Esophagus mucosa (tissue), 1 donor: ENCODE results near the gene TUBGCP6. TPM values are rescaled to one million over a fixed set of nuclear protein-coding genes. Genes with fewer than 3 reads are reported as not detected.

ENCODE experiments used
- ATAC-seq: fragments of 200-7000 bp; cut with Tn5 transposase; one replicate; pipeline ENCODE4 v1.9.1; 2020
- total RNA-seq: library from RNA; stranded (reverse); gene quantifications from one replicate; pipeline ENCODE4 v1.2.4, GENCODE V29; 2023
- donor health status: DM: yes; HTN: yes; CAD: no.

The TUBGCP6 gene, protein sequence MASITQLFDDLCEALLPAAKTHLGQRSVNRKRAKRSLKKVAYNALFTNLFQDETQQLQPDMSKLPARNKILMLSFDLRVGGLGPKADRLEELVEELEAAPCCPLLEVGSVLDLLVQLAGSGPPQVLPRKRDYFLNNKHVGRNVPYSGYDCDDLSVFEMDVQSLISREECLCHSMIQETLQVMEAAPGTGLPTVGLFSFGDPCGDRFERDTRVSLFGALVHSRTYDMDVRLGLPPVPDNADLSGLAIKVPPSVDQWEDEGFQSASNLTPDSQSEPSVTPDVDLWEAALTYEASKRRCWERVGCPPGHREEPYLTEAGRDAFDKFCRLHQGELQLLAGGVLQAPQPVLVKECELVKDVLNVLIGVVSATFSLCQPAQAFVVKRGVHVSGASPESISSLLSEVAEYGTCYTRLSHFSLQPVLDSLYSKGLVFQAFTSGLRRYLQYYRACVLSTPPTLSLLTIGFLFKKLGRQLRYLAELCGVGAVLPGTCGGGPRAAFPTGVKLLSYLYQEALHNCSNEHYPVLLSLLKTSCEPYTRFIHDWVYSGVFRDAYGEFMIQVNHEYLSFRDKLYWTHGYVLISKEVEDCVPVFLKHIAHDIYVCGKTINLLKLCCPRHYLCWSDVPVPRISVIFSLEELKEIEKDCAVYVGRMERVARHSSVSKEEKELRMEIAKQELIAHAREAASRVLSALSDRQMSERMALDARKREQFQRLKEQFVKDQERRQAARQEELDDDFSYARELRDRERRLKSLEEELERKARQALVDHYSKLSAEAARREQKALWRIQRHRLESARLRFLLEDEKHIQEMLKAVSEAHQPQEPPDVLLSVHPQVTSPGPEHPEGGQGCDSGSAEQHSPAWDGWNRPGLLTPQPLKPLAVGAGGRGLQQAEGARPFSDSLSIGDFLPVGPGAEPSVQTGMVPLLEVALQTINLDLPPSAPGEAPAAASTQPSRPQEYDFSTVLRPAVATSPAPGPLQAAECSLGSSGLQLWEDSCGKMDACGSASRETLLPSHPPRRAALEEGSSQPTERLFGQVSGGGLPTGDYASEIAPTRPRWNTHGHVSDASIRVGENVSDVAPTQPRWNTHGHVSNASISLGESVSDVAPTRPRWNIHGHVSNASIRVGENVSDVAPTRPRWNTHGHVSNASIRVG (N-terminal part only)
- total RNA-seq, result 14.8 TPM

DNA sequence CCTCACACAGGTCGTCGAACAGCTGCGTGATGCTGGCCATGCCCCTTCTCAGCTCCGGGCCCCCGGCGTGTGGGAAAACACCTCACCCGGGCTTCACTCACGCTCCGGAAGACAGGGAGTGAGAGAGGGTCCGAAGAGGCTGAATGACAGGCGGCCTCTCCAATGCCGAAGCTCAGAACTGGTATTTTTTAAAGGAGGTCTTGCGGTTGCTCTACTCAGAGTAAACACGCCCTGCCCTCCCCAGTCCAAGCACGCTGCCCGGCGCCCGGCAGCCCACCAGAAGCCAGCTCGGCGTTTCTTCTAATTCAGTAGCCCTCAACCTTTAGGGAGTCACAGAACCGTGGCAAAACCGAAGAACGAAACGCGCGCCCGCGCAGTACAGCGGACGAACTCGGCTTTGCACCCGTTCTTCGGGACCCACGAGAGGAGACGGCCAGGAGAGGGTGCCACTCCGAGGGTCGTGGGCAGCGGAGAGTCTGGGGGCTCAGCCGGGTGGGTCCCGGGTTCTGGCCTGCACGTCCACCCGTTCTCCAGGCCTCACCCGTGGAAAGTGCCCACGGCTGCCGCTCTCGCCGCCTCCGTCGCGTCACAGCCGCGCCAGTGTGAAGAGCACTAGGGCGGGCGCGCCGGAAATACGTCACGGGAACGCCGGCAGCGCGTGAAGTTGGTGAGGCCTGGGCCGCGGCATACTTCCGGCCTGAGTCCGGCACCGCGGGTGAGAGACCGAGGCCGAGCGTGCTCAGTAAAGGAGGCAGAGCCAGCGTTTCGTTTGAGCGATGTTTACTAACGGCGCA lies at the start of gene TUBGCP6:
TUBGCP6 (minus strand) TSS at position 604 of the 794 bp plus-strand sequence; CDS start at position 40, 564 bp downstream.
- peak; percentile 88 for ATAC-seq

- no peak for ATAC-seq
Observed at GRCh38 chr22:50294319-50294656, 49.5 kb upstream of the TUBGCP6 start.

- peak; percentile 65 for ATAC-seq
Observed at GRCh38 chr22:50293441-50294318, 48.9 kb upstream of the TUBGCP6 start.

- no peak for ATAC-seq
Observed at GRCh38 chr22:50292643-50293440, 48.0 kb upstream of the TUBGCP6 start.

GRCh38 chr22:50289942-50290630 lies 45.3 kb upstream of the TUBGCP6 start:
- ATAC-seq, result no peak

DNA sequence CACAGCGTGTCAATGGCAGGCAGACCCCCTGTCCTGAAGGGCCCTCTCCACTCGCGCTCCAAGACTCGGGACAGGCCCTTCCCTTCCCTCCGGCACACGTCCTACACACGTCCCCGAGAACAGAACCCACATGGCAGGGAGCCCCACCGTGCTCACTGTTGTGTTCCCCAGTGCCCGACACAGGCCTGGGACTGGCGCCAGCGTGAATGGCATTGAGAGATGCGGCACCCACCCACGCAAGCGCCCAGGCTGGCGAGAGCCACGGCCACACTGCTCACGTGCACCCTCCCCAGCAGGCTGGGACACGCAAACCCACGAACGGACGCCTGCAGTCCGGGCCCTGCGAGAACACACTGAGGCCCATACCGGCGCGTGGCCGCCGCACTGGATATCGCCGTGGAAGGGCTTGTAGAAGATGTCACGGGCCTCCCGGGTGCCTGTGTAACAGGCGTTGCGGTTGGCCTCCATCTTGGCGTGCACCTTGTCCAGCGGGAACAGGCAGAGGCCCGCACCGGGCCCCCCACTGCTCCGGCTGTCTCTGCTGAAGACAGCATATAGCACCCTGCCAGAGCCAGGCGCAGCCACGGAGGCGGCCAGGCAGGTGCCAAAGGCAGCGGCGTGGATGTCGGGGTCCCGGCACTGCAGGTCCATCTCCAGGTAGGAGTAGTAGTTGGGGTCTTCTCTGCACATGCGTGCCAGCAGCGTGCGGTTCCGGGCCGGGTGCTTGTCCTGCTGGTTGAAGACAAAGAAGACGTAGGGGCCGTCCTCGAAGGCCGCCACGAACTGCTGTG lies 44.5 kb upstream of the TUBGCP6 start:
- ATAC-seq, result no peak

DNA sequence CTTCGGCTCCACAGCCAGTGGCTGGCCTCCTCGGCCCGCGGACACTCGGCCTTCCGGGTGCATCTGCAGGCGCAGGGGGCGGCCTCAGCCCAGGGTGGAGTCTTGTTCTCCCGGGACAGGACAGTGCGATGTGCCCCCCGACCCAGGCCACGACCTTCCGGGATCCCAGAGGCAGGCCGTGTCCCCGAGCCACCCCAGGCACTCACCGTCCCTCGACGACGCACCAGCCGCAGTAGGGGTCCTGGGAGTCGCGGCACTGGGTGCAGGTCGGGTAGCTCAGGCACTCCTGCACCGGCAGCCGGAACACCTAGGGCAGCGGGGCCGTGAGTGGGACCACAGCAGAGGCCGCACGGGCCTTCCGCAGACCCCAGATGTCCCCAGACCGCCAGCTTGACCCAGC lies 42.9 kb upstream of the TUBGCP6 start:
- no peak for ATAC-seq

GRCh38 chr22:50286701-50287318 lies 42.0 kb upstream of the TUBGCP6 start:
- ATAC-seq, result no peak

GRCh38 chr22:50286275-50286674 lies 41.5 kb upstream of the TUBGCP6 start:
- no peak for ATAC-seq

DNA sequence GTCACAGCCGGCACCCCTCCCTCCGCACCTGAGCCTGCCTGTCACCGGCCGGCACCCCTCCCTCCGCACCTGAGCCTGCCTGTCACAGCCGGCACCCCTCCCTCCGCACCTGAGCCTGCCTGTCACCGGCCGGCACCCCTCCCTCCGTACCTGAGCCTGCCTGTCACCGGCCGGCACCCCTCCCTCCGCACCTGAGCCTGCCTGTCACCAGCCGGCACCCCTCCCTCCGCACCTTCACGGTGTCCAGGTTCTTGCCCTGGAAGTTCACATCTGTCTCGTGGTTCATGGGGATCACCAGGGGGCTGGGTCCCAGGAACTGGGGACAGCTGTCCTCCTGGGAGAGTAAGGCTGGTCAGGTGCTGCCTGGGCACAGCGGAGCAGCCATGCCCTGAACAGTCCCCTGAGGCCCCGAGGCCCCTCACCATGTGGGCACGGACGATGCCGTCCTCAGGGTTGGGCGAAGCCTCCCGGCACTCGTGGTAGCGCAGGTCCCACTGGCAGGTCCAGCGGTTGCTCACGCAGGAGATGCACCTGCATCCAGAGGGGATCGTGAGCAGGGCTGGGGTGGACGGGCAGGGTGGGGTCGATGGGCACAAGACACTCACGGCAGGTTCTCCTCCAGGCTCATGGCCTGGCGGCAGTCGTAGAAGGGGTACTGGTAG lies 40.9 kb upstream of the TUBGCP6 start:
- ATAC-seq, result no peak

DNA sequence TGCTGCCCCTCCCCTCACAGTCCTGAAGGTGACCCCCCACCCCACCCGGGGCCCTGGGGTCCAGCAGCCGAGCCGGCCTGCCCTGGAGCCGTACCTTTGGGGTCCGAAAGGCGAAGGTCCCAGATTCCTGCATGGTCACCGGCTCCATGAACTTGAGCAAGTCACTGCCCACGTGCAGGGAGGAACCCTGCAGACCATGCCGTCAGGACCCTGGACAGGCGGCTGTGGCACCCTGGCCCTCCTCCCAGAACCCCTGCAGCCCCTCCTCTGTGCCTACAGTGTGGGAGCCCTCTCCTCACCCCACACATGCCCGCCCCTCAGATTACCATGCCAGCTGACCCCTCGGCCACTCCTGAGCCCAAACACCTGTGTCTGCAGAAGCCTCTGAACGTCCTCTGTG lies 39.7 kb upstream of the TUBGCP6 start:
- no peak for ATAC-seq

GRCh38 chr22:50283821-50284220 lies 39.0 kb upstream of the TUBGCP6 start:
- ATAC-seq, result no peak

GRCh38 chr22:50282361-50283155 lies 37.7 kb upstream of the TUBGCP6 start:
- peak; percentile 91 for ATAC-seq

DNA sequence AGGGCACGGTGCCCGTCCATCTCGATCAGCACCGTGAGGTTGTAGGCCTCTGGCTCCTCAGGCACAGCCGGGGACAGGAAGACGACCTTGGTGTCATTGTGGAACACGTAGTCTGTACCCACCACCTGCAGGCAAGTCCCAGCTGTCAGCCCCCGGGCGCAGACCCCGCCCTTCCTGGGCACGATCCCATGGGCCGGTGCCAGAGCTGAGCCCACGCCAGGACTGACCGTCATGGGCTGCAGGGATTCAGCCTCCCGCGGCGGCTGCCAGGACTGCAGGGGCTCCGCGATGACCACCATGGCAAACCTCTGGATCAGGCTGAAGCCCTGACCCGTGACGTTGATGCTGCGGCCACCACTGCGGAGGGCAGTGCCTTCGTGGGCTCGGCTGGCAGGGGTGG lies 37.1 kb upstream of the TUBGCP6 start:
- ATAC-seq, result peak; percentile 11

- ATAC-seq, result no peak
Observed at GRCh38 chr22:50281384-50281760, 36.5 kb upstream of the TUBGCP6 start.

DNA sequence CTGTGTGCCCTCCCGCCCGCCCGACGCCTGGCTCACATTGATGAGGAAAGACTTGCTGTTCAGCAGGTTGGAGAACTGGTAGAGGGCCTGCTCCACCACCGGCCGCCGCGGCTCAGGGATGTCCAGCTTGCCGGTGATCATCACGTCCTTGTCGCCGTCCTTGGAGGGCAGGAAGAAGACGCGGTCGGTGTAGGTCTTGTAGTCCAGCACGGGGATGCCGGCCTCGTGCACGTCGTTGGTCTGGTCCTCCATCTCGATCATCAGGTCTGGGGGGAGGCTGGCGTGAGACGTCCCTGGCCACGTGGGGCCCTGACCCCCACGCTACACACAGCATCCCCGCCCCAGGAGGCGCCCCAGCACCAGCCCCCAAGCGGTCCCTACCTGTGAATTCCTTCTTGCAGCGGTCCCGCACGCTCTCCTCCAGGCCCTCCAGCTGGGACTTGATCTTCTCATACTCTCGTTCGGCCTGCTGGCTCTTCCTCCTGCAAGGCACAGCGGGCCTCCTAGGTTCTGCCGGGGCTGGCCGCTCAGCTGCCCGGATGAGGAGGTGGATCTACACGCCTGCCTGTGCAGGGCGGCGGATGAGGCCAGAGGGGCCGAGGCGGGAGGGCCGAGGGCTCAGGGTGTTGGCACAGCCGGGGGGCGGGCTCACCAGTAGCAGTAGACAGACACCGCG lies 36.0 kb upstream of the TUBGCP6 start:
- no peak for ATAC-seq
